22Rv1 (cell line): ENCODE results near the gene TNXB.

Experiments
- ZFX ChIP-seq: fragments of 450-650 bp; IDR thresholded peaks from 2 replicates; pipeline ENCODE4 v1.6.1; 2017; ENCODE audit warnings: antibody characterized with exemption, borderline replicate concordance
- TF ChIP-seq, protein P1 (sequence below): fragments of 450-650 bp; IDR thresholded peaks from 2 replicates; pipeline ENCODE4 v1.5.1; 2017; ENCODE audit warnings: mild to moderate bottlenecking

DNA sequence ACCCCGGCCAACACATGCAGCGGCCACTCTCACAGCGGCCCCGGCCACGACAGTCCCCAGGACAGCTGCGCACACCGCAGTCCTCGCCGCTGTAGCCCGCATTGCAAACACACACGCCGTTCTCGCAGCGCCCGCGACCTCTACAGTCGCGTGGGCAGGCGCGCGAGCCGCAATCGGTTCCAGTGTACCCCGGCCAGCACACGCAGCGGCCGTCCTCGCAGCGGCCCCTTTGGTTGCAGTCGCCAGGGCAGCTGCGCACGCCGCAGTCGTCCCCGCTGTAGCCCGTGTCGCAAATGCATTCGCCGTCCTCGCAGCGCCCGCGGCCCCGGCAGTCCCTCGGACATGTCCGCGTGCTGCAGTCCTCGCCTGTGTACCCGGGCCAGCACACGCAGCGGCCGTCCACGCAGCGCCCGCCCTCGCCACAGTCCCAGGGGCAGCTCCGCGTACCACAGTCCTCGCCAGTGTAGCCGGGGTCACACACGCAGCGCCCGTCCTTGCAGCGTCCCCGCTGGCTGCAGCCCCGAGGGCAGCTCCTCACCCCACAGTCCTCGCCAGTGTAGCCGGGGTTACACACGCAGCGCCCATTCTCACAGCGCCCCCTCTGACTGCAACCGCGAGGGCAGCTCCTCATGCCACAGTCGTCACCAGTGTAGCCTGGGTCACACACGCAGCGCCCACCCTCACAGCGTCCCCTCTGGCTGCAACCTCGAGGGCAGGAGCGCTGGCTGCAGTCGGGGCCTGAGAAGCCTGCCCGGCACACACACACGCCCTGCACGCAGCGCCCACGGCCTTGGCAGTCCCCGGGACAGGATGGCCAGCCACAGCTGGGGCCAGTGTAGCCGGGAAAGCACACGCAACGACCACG is 12.5 kb downstream of the TNXB start:
- TF ChIP-seq, protein P1, sequence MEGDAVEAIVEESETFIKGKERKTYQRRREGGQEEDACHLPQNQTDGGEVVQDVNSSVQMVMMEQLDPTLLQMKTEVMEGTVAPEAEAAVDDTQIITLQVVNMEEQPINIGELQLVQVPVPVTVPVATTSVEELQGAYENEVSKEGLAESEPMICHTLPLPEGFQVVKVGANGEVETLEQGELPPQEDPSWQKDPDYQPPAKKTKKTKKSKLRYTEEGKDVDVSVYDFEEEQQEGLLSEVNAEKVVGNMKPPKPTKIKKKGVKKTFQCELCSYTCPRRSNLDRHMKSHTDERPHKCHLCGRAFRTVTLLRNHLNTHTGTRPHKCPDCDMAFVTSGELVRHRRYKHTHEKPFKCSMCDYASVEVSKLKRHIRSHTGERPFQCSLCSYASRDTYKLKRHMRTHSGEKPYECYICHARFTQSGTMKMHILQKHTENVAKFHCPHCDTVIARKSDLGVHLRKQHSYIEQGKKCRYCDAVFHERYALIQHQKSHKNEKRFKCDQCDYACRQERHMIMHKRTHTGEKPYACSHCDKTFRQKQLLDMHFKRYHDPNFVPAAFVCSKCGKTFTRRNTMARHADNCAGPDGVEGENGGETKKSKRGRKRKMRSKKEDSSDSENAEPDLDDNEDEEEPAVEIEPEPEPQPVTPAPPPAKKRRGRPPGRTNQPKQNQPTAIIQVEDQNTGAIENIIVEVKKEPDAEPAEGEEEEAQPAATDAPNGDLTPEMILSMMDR = peak; percentile 37
- TF ChIP-seq ZFX = no peak
